NCI-H526 treated with DMSO at 0.1 percent for 48 hours (cell line): ENCODE measurements around the gene SETBP1.
"Not testable (repeated sequence)": the region's sequence is repeated elsewhere in the genome, so short reads cannot be mapped to it uniquely, and the experiment has no call there.

ENCODE experiments used
- DNase-seq: peaks from one replicate; lab custom pipeline; 2025; lab: John Stamatoyannopoulos, UW

Gene SETBP1

GRCh38 chr18:44704135-44704789, 23.6 kb downstream of the SETBP1 start:
- DNase-seq, result no peak

DNA sequence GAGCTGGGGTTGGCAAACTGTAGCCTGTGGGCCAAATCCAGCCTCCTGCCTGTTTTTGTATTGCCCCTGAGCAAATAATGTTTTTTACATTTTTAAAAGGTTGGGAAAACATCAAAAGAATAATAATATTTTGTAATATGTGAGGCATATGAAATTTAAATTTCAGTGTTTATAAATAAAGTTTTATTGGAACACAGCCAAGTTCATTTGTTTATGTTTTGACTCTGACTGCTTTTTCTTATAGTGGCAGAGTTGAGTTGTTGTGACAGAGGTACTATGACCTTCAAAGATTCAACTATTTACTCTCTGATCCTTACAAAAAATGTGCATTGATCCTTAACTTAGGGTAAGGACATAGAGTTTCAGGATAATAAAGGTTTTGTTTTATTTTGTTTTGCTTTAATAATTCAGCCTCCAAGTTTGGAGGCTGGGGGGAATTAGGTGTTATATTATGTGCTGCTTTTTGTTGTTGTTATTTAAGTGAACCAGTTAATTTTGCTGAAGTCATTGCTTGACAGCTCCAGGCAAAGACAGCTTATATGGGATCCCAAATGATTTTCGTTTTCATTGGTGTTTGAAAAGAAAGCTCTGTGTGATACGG, 24.5 kb downstream of the SETBP1 start:
- no peak for DNase-seq

DNA sequence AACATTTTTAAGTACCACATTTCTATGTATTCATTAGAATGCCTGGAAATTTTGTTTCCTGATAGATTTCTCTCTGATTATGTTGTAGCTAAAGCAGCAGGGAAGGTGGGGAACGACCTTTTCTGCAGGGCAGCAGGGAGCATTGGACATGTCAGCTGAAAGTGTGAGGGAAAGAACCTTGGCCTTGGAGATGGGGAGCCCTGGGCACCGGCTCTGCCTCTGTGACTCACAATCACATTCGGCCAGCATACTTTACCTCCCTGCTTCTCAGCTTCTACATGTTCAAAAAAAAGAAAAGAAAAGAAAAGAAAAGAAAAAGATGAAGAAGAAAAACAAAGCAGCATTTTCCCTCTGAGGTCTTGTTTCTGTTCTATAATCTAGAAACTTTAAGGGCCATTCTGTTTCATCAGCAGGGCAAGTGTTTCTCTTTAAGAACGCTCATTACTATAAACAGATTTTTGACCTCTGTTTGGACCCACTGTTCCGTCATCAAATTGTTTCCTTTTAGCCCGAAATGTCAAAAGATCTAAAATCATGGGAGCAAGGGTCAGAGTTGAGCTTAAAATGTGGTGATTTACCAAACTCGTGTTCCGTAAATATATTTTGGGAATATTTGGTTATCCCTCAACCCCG, 27.9 kb downstream of the SETBP1 start:
- DNase-seq, result no peak

- no peak for DNase-seq
Observed at GRCh38 chr18:44709307-44710126, 28.8 kb downstream of the SETBP1 start.

GRCh38 chr18:44710931-44711330, 30.2 kb downstream of the SETBP1 start:
- no peak for DNase-seq

- no peak for DNase-seq
Observed at GRCh38 chr18:44712025-44712424, 31.3 kb downstream of the SETBP1 start.

DNA sequence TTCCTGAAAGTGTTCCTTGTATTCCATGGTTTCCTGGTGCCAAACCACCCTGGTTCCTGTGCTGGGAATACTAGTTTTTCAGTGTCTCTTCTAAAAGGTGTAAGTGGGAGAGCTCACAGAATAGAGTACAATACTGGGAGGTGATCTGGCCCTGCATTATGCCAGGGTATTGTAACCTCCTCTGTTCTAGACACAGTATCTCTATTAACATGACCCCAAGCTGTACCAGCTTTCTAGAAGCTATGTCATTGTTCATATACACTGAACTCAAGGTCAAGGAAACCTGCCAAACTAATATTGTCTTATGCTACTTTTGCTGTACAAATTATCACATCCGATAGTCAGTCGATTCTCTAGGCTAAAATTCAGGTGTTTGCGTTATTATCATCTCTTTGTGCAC, 32.7 kb downstream of the SETBP1 start:
- DNase-seq, result no peak

GRCh38 chr18:44714376-44714775, 33.7 kb downstream of the SETBP1 start:
- no peak for DNase-seq

DNA sequence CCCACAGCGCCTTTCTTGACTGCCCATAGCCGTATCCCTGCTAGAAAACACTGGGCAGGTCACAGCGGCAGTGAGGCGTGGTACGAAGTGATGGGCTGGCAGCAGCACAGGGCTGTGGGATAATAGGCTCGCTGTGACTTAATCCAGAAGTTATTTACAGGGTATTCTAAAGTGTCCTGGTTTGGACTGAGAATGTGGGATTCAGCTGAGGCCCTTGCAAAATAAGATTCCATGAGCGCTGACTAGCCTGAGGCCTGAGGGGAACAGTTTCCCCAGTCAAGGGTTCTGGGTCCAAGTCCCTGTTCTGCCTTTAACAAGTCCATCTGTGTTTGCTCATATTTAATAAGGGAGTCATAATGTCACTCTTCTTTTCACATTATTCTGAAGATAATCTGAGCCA, 34.6 kb downstream of the SETBP1 start:
- DNase-seq, result no peak

DNA sequence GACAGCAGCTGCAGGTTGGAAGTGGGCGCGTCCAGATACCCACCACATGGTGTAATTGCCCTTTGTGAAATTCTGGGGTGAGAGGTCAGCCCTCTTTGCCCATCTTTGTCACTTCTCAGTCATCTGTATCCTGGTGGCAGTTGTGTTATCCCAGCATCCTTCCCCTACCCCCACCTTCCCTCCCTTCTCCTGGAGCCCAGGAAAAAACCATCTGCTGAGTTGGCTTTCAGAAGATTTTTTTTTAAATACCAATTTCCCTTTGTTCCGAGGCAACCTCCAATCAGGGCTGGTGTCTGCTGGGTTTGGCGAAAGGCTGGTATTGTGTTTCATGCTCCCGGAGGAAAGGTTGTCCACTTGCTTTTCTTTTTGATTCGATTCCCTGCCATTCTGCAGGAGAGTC, 35.2 kb downstream of the SETBP1 start:
- DNase-seq, result no peak

DNA sequence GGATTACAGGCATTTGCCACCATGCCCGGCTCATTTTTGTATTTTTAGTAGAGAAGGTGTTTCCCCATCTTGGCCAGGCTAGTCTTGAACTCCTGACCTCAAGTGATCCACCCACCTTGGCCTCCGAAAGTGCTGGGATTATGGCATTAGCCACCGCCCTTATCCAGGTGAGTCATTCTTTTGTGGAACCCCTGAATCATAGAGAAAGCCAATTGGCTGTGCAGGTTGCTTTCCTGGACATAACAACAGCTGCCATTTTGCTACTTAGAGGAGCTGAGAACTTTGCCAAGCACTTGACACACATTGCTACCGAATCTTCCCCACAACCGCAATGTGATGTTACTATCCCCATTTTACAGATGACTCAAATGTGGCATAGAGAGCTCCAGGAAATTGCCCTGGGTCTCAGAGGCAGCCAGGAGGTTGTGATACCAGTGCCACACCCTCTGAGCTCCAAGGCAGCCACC, 36.0 kb downstream of the SETBP1 start:
- DNase-seq, result no peak

- DNase-seq, result no peak
Observed at GRCh38 chr18:44719519-44720060, 38.9 kb downstream of the SETBP1 start.

GRCh38 chr18:44721748-44722147, 41.1 kb downstream of the SETBP1 start:
- DNase-seq, result not testable (repeated sequence)

DNA sequence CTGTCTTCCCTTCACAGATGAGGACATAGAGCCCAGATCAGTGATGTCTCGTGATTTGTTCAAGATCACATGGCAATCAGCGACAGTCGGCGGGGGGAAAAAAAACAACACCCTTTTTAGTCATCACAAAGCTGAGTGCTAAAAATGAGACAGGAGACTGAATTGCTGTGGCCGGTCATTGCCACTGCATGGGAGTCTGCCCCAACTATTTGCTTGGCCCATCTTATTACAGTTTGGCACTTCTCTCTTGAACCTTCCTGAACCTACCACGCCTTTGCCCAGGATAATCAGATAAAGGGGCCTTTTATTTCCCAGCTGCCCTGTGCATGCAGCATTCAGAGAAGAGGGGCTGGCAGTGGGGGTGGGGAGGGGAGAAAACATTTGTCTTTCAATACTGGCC, 42.7 kb downstream of the SETBP1 start:
- DNase-seq, result no peak

GRCh38 chr18:44724105-44724778, 43.6 kb downstream of the SETBP1 start:
- DNase-seq, result no peak

DNA sequence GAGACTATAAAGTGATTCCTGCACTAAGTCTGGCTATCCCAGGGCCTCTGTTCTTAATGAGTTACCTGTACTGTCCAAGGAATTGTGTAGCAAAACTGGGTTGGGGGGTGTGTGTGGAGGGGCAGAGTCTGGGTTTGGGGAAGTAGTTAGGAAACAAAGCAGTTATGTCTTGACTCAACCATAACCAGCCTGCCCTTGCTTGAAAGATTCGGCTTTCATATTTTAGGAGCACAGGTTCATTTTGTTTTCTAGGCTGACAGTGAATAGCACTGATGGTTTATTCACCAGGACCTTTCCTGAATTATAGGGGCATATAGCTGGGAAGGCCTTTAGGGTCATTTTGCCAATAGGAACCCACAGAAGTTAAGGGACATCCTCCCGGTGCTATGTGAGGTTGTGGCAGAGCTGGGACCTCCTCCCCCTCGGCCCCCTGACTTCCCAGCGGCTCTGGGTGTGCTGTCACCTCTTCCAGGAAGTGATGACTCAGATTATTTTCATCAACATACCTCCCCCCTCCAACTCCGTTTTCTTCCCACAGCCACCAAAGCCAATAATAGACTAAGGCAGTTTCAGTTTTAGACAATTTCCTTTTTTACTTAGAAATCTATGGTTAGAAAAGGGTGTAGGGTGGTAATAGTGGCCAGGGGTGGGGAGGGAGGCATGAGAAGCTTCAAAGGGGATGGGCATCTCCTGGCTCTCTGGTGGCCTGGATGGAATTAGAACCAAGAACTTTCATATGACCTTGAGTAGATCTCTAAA, 44.8 kb downstream of the SETBP1 start:
- no peak for DNase-seq

DNA sequence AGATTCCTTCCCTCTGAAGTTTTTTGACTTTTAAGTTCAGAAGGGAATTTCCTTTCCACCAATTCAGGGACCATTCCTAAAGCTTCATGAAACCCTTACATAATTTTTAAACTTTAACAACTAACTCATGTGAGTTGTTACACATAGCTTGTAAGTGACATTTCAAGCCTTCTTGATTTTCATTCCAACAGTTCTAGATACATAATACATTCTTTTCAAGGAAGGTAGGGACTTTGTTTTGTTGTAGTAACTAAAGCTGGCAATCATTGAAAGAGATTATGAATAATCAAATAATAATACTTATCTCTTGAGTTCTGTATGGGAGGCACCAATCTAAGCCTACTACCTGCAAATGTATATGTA, 45.4 kb downstream of the SETBP1 start:
- DNase-seq, result no peak

DNA sequence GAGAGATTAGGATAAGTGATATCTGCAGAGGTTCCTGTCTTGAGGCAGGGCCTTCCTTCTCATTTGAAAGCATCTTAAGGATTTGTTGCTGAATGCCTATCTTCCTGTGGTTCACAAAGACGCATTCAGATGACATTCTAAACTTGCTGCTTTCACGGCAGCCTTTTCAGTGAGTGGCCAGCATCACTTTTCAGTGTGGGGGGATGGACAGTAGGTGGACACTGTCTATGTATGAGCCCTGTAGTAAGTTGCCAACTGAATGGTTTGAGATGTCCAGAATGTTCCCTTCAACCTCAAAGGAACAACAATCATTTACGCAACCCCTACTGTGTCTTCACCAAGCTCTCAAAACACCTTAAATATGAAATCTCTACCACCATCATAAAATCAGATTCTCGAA, 46.6 kb downstream of the SETBP1 start:
- DNase-seq, result no peak

- peak; percentile 52 for DNase-seq
Observed at GRCh38 chr18:44729631-44730101, 49.0 kb downstream of the SETBP1 start.

- no peak for DNase-seq
Observed at GRCh38 chr18:44730803-44731529, 50.3 kb downstream of the SETBP1 start.
